ENCODE results near the gene MSMO1.
A peak's percentile ranks its signal among the peaks of the same experiment; 100 is the strongest.
"Not testable (repeated sequence)": the region's sequence is repeated elsewhere in the genome, so short reads cannot be mapped to it uniquely, and the experiment has no call there.

MSMO1 gene

GRCh38 chr4:165319509-165319908 is 8.0 kb upstream of the MSMO1 start:
- DNase-seq (ENCODE audit: low read depth, low spot score): no peak
- H3K4me3 ChIP-seq (ENCODE audit: low read length): no peak overlapping the region

GRCh38 chr4:165324236-165324917 is 3.1 kb upstream of the MSMO1 start:
- no peak for DNase-seq (ENCODE audit: low read depth, low spot score)
- no peak overlapping the region for H3K4me3 ChIP-seq (ENCODE audit: low read length)

GRCh38 chr4:165324918-165325304 is 2.6 kb upstream of the MSMO1 start:
- H3K4me3 ChIP-seq (ENCODE audit: low read length): no peak overlapping the region
- DNase-seq (ENCODE audit: low read depth, low spot score): no peak

- peak; percentile 16 for DNase-seq (ENCODE audit: low read depth, low spot score)
- no peak overlapping the region; the same call in 1 of the 2 replicates for H3K4me3 ChIP-seq (ENCODE audit: low read length)
These were observed 1.5 kb upstream of the MSMO1 start for GRCh38 chr4:165325732-165326512.

GRCh38 chr4:165326831-165327210 is 648 bp upstream of the MSMO1 start:
- no peak for DNase-seq (ENCODE audit: low read depth, low spot score)
- peak overlapping the region; percentile 78 for H3K4me3 ChIP-seq (ENCODE audit: low read length)

- DNase-seq (ENCODE audit: low read depth, low spot score): no peak
- H3K4me3 ChIP-seq (ENCODE audit: low read length): peak overlapping the region; percentile 100
These were observed 594 bp downstream of the MSMO1 start for GRCh38 chr4:165328101-165328425.

GRCh38 chr4:165328708-165329107 is 1.2 kb downstream of the MSMO1 start:
- DNase-seq (ENCODE audit: low read depth, low spot score): no peak
- peak overlapping the region; percentile 100 for H3K4me3 ChIP-seq (ENCODE audit: low read length)

GRCh38 chr4:165330071-165330470 is 2.6 kb downstream of the MSMO1 start:
- no peak for DNase-seq (ENCODE audit: low read depth, low spot score)
- no peak overlapping the region; the same call in 1 of the 2 replicates for H3K4me3 ChIP-seq (ENCODE audit: low read length)

- no peak overlapping the region for H3K4me3 ChIP-seq (ENCODE audit: low read length)
These were observed 3.2 kb downstream of the MSMO1 start for GRCh38 chr4:165330666-165331065.

GRCh38 chr4:165331359-165331758 is 3.9 kb downstream of the MSMO1 start:
- DNase-seq (ENCODE audit: low read depth, low spot score): no peak
- H3K4me3 ChIP-seq (ENCODE audit: low read length): no peak overlapping the region

More at GRCh38 chr4:165330666-165331065, 3.2 kb downstream of the MSMO1 start:
- DNase-seq (ENCODE audit: low read depth, low spot score): no peak

GRCh38 chr4:165331823-165332222 is 4.4 kb downstream of the MSMO1 start:
- H3K4me3 ChIP-seq (ENCODE audit: low read length): no peak overlapping the region
- DNase-seq (ENCODE audit: low read depth, low spot score): no peak

GRCh38 chr4:165332502-165332901 is 5.0 kb downstream of the MSMO1 start:
- no peak for DNase-seq (ENCODE audit: low read depth, low spot score)
- H3K4me3 ChIP-seq (ENCODE audit: low read length): no peak overlapping the region

- no peak overlapping the region for H3K4me3 ChIP-seq (ENCODE audit: low read length)
These were observed 7.8 kb downstream of the MSMO1 start for GRCh38 chr4:165335163-165335703.

GRCh38 chr4:165336743-165337142 is 9.3 kb downstream of the MSMO1 start:
- DNase-seq (ENCODE audit: low read depth, low spot score): no peak
- H3K4me3 ChIP-seq (ENCODE audit: low read length): no peak overlapping the region

More at GRCh38 chr4:165335163-165335703, 7.8 kb downstream of the MSMO1 start:
- DNase-seq (ENCODE audit: low read depth, low spot score): no peak

GRCh38 chr4:165342340-165342739 is 14.9 kb downstream of the MSMO1 start:
- not testable (repeated sequence) for DNase-seq (ENCODE audit: low read depth, low spot score); H3K4me3 ChIP-seq (ENCODE audit: low read length)

- H3K4me3 ChIP-seq (ENCODE audit: low read length): no peak overlapping the region
- no peak for DNase-seq (ENCODE audit: low read depth, low spot score)
These were observed 16.1 kb downstream of the MSMO1 start for GRCh38 chr4:165343353-165344191.

- no peak for DNase-seq (ENCODE audit: low read depth, low spot score)
- no peak overlapping the region for H3K4me3 ChIP-seq (ENCODE audit: low read length)
These were observed 18.4 kb downstream of the MSMO1 start for GRCh38 chr4:165345666-165346417.

GRCh38 chr4:165347647-165348569 is 20.4 kb downstream of the MSMO1 start:
- H3K4me3 ChIP-seq (ENCODE audit: low read length): no peak overlapping the region
- no peak for DNase-seq (ENCODE audit: low read depth, low spot score)
